ENCODE measurements around the gene SLC22A12.

SLC22A12 gene

GRCh38 chr11:64577202-64577601, 13.8 kb upstream of the SLC22A12 start:
- no peak for TF ChIP-seq CTCF (IDR thresholded peaks at IDR 0.05; ENCODE audit: low read depth, low read length, missing control alignments)
- no peak overlapping the region for H3K4me3 ChIP-seq (ENCODE audit: low read depth, low read length)
- DNase-seq (ENCODE audit: low read depth) = no peak

GRCh38 chr11:64580412-64580811, 10.6 kb upstream of the SLC22A12 start:
- no peak for TF ChIP-seq CTCF (IDR thresholded peaks at IDR 0.05; ENCODE audit: low read depth, low read length, missing control alignments)
- H3K4me3 ChIP-seq (ENCODE audit: low read depth, low read length) = no peak overlapping the region
- no peak for DNase-seq (ENCODE audit: low read depth)

DNA sequence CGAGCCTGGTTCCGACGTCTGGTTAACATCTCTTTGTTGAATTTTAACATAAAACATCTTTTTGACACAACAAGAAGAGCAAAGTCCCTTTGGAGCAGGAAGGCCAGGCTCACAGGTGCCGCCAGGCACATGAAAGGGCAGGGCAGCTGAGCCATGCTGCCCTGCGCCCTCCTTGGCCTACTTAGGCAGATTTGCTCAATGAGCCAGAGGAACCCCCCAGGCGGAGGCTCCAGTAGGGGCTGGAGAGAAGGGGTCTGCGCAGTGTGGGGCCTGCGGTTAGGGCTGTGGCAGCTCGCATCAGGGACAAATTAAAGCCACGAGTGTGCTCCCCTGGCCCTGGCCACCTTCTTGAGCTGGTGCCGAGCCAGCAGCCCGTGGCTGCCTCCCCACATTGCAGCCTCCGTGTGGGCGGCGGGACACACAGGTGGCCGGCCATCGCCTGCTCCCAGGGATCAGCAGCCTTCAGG, 9.9 kb upstream of the SLC22A12 start:
- TF ChIP-seq CTCF (IDR thresholded peaks at IDR 0.05; ENCODE audit: low read depth, low read length, missing control alignments) = no peak
- DNase-seq (ENCODE audit: low read depth) = no peak
- H3K4me3 ChIP-seq (ENCODE audit: low read depth, low read length) = no peak overlapping the region

GRCh38 chr11:64582885-64583284, 8.1 kb upstream of the SLC22A12 start:
- DNase-seq (ENCODE audit: low read depth) = no peak
- no peak overlapping the region for H3K4me3 ChIP-seq (ENCODE audit: low read depth, low read length)
- no peak for TF ChIP-seq CTCF (IDR thresholded peaks at IDR 0.05; ENCODE audit: low read depth, low read length, missing control alignments)

GRCh38 chr11:64583296-64584262, 7.4 kb upstream of the SLC22A12 start:
- TF ChIP-seq CTCF (IDR thresholded peaks at IDR 0.05; ENCODE audit: low read depth, low read length, missing control alignments) = no peak
- DNase-seq (ENCODE audit: low read depth) = no peak
- no peak overlapping the region for H3K4me3 ChIP-seq (ENCODE audit: low read depth, low read length)

DNA sequence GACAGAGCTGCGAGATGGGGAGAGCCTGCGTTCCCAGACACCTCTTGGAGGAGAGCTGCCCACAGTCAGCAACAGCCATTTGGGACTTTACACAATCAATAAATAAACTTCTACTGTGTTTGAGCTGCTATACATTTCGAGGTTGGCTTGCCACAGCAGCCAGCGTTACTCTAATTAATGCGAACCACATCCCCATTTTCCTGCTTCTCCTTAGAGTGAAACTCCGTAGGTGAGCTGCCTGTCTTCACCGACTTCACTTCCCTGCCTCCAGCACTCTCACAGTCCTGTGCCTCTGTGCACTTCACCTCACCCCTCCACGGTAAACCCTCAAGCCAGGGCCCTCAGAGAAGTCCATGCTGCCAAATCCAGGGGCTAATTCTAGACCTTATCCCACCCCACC, 5.9 kb upstream of the SLC22A12 start:
- H3K4me3 ChIP-seq (ENCODE audit: low read depth, low read length) = no peak overlapping the region
- TF ChIP-seq CTCF (IDR thresholded peaks at IDR 0.05; ENCODE audit: low read depth, low read length, missing control alignments) = no peak
- no peak for DNase-seq (ENCODE audit: low read depth)

All from GM12864 (cell line).